IMR-90 (cell line): Measurements from ENCODE around the gene RAB3C. TPM values are rescaled to one million over a fixed set of nuclear protein-coding genes. Genes with fewer than 3 reads are reported as not detected.

Source experiments
- ATAC-seq: fragments of 200-7000 bp; cut with Tn5 transposase; 2 replicates; pipeline ENCODE4 v1.9.1; 2020; ENCODE audit warnings: low read depth, mild to moderate bottlenecking, moderate library complexity
- BruUV-seq: library from RNA; stranded (reverse); fragments of 400-500 nt; replicated peaks from 2 replicates; lab custom pipeline; 2021; lab: Mats Ljungman, UMichigan
- CTCF ChIA-PET: fragments of 300-600 bp; formaldehyde crosslinking; extraction: SDS; loops from one replicate; lab custom pipeline; 2021; ENCODE audit warnings: antibody characterized with exemption; lab: Yijun Ruan, JAX
- POLR2A ChIA-PET: fragments of 300-600 bp; sonication (Branson Sonifier 250); formaldehyde crosslinking; loops from one replicate; lab custom pipeline; 2022; ENCODE audit warnings: antibody characterized with exemption; ENCODE audit not compliant: unreplicated experiment; lab: Charles Lee
- DNase-seq: peaks from one replicate; pipeline ENCODE4 v3.0.0; 2013
- H2AFZ ChIP-seq: replicated peaks from 2 replicates; pipeline ENCODE3; 2013; ENCODE audit warnings: low read length, mild to moderate bottlenecking; ENCODE audit not compliant: poor library complexity
- H2AK5ac ChIP-seq: 2 replicates; pipeline ENCODE4 v1.6.1; 2013; ENCODE audit warnings: low read depth, low read length, inconsistent platforms
- H2AK9ac ChIP-seq: replicated peaks from 2 replicates; pipeline ENCODE3; 2013; ENCODE audit warnings: mild to moderate bottlenecking, low read depth, low read length, moderate library complexity; ENCODE audit not compliant: poor library complexity
- H2BK120ac ChIP-seq: 2 replicates; pipeline ENCODE4 v1.6.1; 2013; ENCODE audit warnings: low read depth, low read length, inconsistent platforms
- H2BK15ac ChIP-seq: 3 replicates; pipeline ENCODE4 v1.6.1; 2013; ENCODE audit warnings: low read depth, low read length, inconsistent platforms
- H2BK20ac ChIP-seq: 2 replicates; pipeline ENCODE4 v1.6.1; 2013; ENCODE audit warnings: low read depth, mild to moderate bottlenecking, inconsistent platforms, low read length, moderate library complexity
- H2BK5ac ChIP-seq: 2 replicates; pipeline ENCODE4 v1.6.1; 2013; ENCODE audit warnings: mild to moderate bottlenecking, low read depth, low read length, inconsistent platforms; ENCODE audit not compliant: poor library complexity, severe bottlenecking
- H3K14ac ChIP-seq: replicated peaks from 2 replicates; pipeline ENCODE4 v1.6.1; 2013; ENCODE audit warnings: low read depth, low read length, inconsistent platforms
- H3K18ac ChIP-seq: 2 replicates; pipeline ENCODE4 v1.6.1; 2013; ENCODE audit warnings: low read depth, low read length, control low read depth
- H3K23ac ChIP-seq: 2 replicates; pipeline ENCODE4 v1.6.1; 2013; ENCODE audit warnings: low read depth, low read length, inconsistent platforms
- H3K27ac ChIP-seq: 2 replicates; pipeline ENCODE4 v1.5.1; 2013; ENCODE audit warnings: mild to moderate bottlenecking, control low read depth, low read length; ENCODE audit not compliant: insufficient read depth
- H3K27me3 ChIP-seq: 2 replicates; pipeline ENCODE4 v1.6.1; 2013; ENCODE audit warnings: low read length; ENCODE audit not compliant: control insufficient read depth, insufficient read depth
- H3K36me3 ChIP-seq: 2 replicates; pipeline ENCODE4 v1.6.1; 2013; ENCODE audit warnings: low read length, mixed read lengths; ENCODE audit not compliant: control insufficient read depth, insufficient read depth
- H3K4ac ChIP-seq: 2 replicates; pipeline ENCODE4 v1.6.1; 2013; ENCODE audit warnings: low read depth, low read length, inconsistent platforms
- H3K4me1 ChIP-seq: 2 replicates; pipeline ENCODE4 v1.6.1; 2013; ENCODE audit warnings: low read length, mixed read lengths; ENCODE audit not compliant: control insufficient read depth, insufficient read depth
- H3K4me2 ChIP-seq: 2 replicates; pipeline ENCODE4 v1.6.1; 2013; ENCODE audit warnings: low read depth, mild to moderate bottlenecking, control low read depth, low read length, moderate library complexity
- H3K4me3 ChIP-seq: 2 replicates; pipeline ENCODE4 v1.5.1; 2013; ENCODE audit warnings: low read depth, mild to moderate bottlenecking, control low read depth, low read length, moderate library complexity; ENCODE audit not compliant: insufficient read depth
- H3K56ac ChIP-seq: 2 replicates; pipeline ENCODE4 v1.6.1; 2013; ENCODE audit warnings: low read length, inconsistent platforms; ENCODE audit not compliant: insufficient read depth; ENCODE audit errors: extremely low read depth
- H3K79me1 ChIP-seq, 2 experiments: 2 replicates each; pipeline ENCODE4 v1.6.1; 2013; ENCODE audit warnings: low read length in 2 of 2, inconsistent platforms in 1 of 2, low read depth in 1 of 2
- H3K9ac ChIP-seq: 2 replicates; pipeline ENCODE4 v1.6.1; 2013; ENCODE audit warnings: low read depth, low read length, control low read depth
- H3K9me1 ChIP-seq: 2 replicates; pipeline ENCODE4 v1.6.1; 2013; ENCODE audit warnings: low read length, inconsistent platforms; ENCODE audit not compliant: insufficient read depth
- H3K9me3 ChIP-seq: 2 replicates; pipeline ENCODE4 v1.6.1; 2013; ENCODE audit warnings: low read length; ENCODE audit not compliant: control insufficient read depth, insufficient read depth
- H4K20me1 ChIP-seq: 2 replicates; pipeline ENCODE4 v1.6.1; 2013; ENCODE audit warnings: low read length, inconsistent platforms; ENCODE audit not compliant: insufficient read depth
- H4K5ac ChIP-seq: 2 replicates; pipeline ENCODE4 v1.6.1; 2013; ENCODE audit warnings: mild to moderate bottlenecking, low read depth, low read length, control low read depth
- H4K8ac ChIP-seq, 2 experiments: 2 replicates each; pipeline ENCODE4 v1.6.1; 2013; ENCODE audit warnings: low read depth in 2 of 2, low read length in 2 of 2, control low read depth in 1 of 2, inconsistent platforms in 1 of 2
- H4K91ac ChIP-seq: 2 replicates; pipeline ENCODE4 v1.6.1; 2013; ENCODE audit warnings: low read depth, low read length, inconsistent platforms; ENCODE audit not compliant: insufficient read depth
- CEBPB ChIP-seq: IDR thresholded peaks from 2 replicates; pipeline ENCODE4 v1.6.1; 2012; ENCODE audit warnings: low read depth, low read length, improper control_type of control experiment
- ELK1 ChIP-seq: fragments of 150-350 bp; IDR thresholded peaks from 2 replicates; pipeline ENCODE4 v1.6.1; 2016; ENCODE audit warnings: low read depth, mild to moderate bottlenecking, low read length, moderate library complexity, borderline replicate concordance
- MAFK ChIP-seq: IDR thresholded peaks from 2 replicates; pipeline ENCODE4 v1.6.1; 2012; ENCODE audit warnings: low read depth, low read length, improper control_type of control experiment
- RAD21 ChIP-seq: IDR thresholded peaks from 2 replicates; pipeline ENCODE4 v1.6.1; 2012; ENCODE audit warnings: low read length, improper control_type of control experiment
- RCOR1 ChIP-seq: IDR thresholded peaks from 2 replicates; pipeline ENCODE4 v1.6.1; 2012; ENCODE audit warnings: mild to moderate bottlenecking, low read length, improper control_type of control experiment; ENCODE audit not compliant: insufficient replicate concordance
- WGBS, 2 experiments: methylation state at CpG; one replicate each; pipeline versions ENCODE4 v1.1.5 to v1.1.7; 2013; ENCODE audit warnings: missing lambda C conversion rate in 2 of 2; ENCODE audit not compliant: insufficient read length in 1 of 2; ENCODE audit errors: extremely low coverage in 2 of 2; 5-methylcytosine and 5-hydroxymethylcytosine counted together
- dilution Hi-C: fragments of 300-500 bp; cut with HindIII; formaldehyde crosslinking; loops from one replicate; pipeline ENCODE4 v1.14.3; 2018; ENCODE audit warnings: low sequenced_read_pairs; ENCODE audit not compliant: unreplicated experiment
- in situ Hi-C: fragments of 300-500 bp; cut with MboI; formaldehyde crosslinking; loops from 3 replicates; pipeline ENCODE4 v1.14.3; 2019; ENCODE audit warnings: low sequenced_read_pairs, inconsistent platforms, mixed read lengths
- intact Hi-C: fragments of 100-400 bp; cut with micrococcal nuclease; formaldehyde crosslinking; loops from 2 replicates; pipeline ENCODE4 v1.10.0; 2022
- polyA plus RNA-seq, 3 experiments: library from polyadenylated mRNA; depleted of rRNA; stranded (reverse); fragments of >200 nt; gene quantifications; 2 replicates each; pipeline ENCODE4 v1.2.3, GENCODE V29; 2012; ENCODE audit warnings: low replicate concordance in 1 of 3
- total RNA-seq: library from RNA; depleted of rRNA; stranded (reverse); fragments of >200 nt; gene quantifications from 2 replicates; pipeline ENCODE4 v1.2.3, GENCODE V29; 2012

RAB3C gene
- total and polyA plus RNA-seq, 2 of the 4 experiments (the other 2 are of a cell fraction): not detected

GRCh38 chr5:58718269-58718978 lies 135.5 kb downstream of the RAB3C start:
- no peak overlapping the region for H3K23ac ChIP-seq
- H3K4me2 ChIP-seq: no peak overlapping the region
- H3K27ac ChIP-seq: no peak overlapping the region
- intact Hi-C loops (no loop called here), in situ Hi-C loops (no loop called here), dilution Hi-C loops (no loop called here)
- H3K36me3 ChIP-seq: no peaks in the 10 kb centered on the region
- no peaks in the 10 kb centered on the region for H3K4me1 ChIP-seq
- TF ChIP-seq ELK1: no peak
- TF ChIP-seq CEBPB: no peak
- TF ChIP-seq RCOR1: no peak
- TF ChIP-seq RAD21: no peak
- TF ChIP-seq MAFK: no peak
- H2BK20ac ChIP-seq: no peak overlapping the region
- no peak overlapping the region for H3K18ac ChIP-seq
- ChIA-PET CTCF (no interaction called here), POLR2A (interaction anchor here (0.6 kb wide), 1 partner anchor 14 kb away, joined by 6 read pairs; no protein-coding TSS in a partner anchor)
- H4K20me1 ChIP-seq: no peaks in the 10 kb centered on the region
- WGBS, 2 experiments: no CpG with 5 or more reads among the region's 2 CpGs
- no peak overlapping the region for H2BK120ac ChIP-seq
- H3K4me3 ChIP-seq: no peak overlapping the region
- no peaks in the 10 kb centered on the region for H3K9me1 ChIP-seq
- no peak overlapping the region for H3K14ac ChIP-seq
- no peaks in the 10 kb centered on the region for H3K79me1 ChIP-seq
- no peak for ATAC-seq
- no peak for DNase-seq
- no peak overlapping the region for H4K5ac ChIP-seq
- H2AK9ac ChIP-seq: no peak overlapping the region
- H2AFZ ChIP-seq: no peak overlapping the region
- H3K4ac ChIP-seq: no peak overlapping the region
- H2BK5ac ChIP-seq: no peak overlapping the region
- no peak overlapping the region for H3K56ac ChIP-seq
- H4K91ac ChIP-seq: no peak overlapping the region
- BruUV-seq: no TSS peak
- no peak overlapping the region for H4K8ac ChIP-seq
- no peaks in the 10 kb centered on the region for H3K9me3 ChIP-seq
- H2BK15ac ChIP-seq: no peak overlapping the region
- no peaks in the 10 kb centered on the region for H3K27me3 ChIP-seq
- no peak overlapping the region for H3K9ac ChIP-seq
- H2AK5ac ChIP-seq: no peak overlapping the region
